ENCODE data around the gene COL10A1.
"Not testable (repeated sequence)": the region's sequence is repeated elsewhere in the genome, so short reads cannot be mapped to it uniquely, and the experiment has no call there.

Gene COL10A1

DNA sequence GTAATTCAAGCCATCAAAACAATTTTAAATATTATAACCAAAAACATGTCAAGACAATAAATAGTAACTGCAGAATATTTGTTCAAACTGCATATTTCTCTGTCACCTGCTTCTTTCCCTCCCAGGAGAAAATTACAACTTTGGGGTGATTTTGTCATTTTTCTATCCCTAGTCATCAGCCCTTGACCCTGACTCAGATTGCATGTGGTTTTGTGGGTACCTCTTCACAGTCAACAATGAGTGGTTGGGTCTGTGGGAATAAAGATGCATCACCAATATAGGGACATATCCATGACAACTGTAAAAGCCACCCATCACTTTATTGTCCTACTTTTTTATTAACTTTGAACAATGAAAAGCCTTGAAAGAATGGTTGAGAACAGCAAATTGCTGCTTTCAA lies 7.3 kb downstream of the COL10A1 start:
- peak; percentile 7 for DNase-seq

GRCh38 chr6:116115781-116116180 lies 10.2 kb downstream of the COL10A1 start:
- no peak for DNase-seq

DNA sequence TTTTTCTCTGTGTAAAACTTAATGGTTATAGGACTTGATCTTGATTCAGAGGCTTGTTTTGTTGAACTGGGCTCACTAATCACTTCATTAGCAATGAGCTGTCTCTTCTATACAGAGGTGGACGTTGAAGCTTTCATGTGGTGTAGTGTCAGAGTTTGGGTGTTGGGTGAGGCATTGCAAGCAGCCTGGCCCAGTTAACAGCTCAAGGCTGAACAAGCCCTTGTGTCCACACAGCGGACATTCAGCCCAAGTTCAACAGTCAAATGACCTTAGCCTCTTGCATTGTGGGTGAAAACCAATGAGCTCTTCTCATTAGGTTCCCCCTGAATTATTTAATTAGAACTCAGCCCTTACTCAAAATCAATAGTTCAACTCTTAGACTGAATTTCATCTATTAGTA lies 12.5 kb downstream of the COL10A1 start:
- DNase-seq, result no peak

- DNase-seq, result no peak
These were observed 14.1 kb downstream of the COL10A1 start for GRCh38 chr6:116111552-116112528.

DNA sequence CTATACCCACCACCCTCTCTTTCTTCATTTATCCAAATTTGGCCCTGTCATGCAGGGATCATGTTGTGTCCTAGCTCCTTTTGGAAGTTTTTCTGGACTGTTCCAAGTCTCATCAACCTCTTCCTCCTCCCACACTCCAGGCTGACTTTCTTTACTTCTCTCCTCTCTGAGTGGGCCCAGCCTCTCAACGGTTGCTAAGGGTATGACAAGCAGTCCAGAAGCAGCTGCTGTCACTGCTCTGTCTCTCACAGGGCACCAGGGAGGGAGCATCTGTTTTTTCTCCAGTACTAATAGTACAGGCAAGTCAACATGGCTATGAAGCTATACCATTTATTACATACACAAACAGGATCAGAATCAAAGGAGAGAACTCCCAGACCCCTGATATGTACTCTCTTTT lies 17.1 kb downstream of the COL10A1 start:
- no peak for DNase-seq

DNA sequence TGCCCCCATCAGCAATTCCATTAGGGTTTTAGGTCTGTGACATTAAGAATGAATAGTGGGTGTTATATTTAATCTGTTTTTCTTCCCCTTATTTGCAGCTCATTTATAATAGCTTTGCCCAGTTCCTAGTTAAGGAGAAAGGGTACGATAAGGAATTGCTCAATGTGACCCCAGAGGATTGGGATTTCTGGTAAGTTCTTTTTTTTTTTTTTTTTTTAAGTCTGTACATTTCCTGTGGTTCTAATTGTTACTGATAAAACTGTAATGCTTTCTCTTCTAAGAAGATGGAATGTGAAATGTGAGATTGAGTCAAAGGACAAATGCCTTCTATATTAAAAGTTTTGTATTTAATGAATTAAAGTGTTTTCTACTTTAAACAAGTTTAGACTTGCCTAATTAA lies 19.8 kb downstream of the COL10A1 start:
- no peak for DNase-seq

- DNase-seq, result no peak
These were observed 20.7 kb downstream of the COL10A1 start for GRCh38 chr6:116105247-116105646.

DNA sequence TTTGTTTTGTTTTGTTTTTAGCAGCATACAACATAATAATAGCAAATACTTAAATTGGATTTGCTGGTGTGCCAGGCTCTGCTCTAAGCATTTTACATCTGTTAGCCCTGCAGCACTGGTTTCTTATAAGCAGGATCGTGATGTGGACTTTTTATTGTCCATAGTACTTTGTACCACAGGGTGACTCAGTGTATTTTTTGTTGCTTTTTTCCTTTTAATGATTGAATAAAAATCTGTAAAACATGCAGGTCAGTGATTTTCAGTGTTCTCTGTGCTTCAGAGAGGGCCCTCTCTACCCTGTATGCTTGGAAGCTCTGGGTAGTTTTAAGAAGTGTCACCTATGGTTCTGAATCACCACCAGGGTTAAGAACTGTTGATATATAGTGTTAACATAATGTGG lies 21.3 kb downstream of the COL10A1 start:
- DNase-seq, result no peak

DNA sequence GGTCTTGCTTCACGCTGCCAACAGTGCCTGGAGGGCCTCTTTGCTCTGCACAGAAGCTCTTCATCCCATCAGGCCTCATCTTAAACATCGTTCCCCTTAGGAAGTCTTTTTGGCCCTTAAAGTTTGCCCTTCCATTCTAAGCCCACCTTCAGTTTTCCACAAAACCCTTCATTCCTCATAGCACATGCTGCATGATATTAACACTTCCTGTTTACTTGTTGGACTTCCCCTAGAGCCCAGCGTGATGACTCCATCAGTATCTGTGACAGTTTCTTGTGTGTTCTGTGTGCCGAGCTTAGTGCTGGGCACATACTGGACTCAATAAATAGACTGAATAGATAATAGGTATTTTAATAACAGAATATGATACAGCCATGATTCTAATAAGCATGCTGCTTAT lies 23.1 kb downstream of the COL10A1 start:
- no peak for DNase-seq

DNA sequence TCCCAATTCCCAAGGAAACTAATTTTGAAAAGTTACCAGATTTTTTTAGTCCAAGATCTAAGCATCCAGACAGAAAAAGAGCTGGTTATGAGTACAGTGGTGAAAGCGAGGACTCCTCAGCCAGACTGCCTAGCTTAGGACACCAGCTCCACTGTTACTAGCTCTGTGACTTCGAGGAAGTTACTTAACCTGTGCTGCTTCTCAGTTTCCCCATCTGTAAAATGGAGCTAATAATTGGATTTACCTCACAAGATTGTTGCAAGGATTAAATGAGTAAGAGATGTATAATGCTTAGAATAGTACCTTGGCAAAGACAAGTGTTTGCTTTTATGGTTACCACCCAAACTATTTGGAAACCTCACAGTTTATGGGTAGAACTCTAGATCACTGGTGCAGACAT lies 24.1 kb downstream of the COL10A1 start:
- DNase-seq, result no peak

- DNase-seq, result no peak
These were observed 24.6 kb downstream of the COL10A1 start for GRCh38 chr6:116101302-116101718.

DNA sequence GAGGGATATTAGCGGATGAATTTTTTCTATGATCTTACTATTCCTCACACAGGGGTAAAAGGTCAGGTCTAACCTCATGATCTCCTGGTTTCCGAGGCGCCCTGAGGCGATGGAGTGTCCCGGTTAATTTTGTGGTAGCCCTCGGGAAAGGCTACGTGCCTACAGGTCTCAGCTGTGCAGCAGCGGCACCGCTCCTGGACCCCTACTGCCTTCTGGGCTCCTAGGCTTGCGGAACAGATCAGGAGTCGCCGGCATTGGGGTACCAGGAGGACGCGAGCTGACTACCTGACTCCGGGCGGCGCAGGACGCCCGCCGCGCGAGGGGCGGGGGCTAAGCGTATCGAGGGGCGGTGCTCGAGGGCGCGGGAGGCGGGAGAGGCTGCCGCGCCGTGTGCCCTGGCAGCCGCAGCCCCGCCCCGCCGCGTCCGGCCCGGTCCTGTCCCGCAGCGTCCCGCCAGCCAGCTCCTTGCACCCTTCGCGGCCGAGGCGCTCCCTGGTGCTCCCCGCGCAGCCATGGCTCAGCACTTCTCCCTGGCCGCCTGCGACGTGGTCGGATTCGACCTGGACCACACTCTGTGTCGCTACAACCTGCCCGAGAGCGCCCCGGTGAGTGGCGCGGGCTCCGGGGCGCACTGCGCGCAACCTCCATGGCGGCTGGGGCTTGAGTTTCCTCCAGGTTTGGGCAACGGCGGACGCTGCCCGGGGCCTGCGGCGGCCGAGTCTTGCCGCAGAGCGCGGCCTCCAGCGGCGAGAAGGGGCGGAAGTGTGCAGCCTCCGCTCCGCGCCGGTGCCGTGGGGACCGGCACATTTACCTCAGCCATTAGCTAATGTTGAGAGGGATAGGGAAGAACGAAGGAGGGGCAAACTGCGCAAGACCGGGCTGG lies 25.3 kb downstream of the COL10A1 start, which contains the start of gene NT5DC1:
Gene NT5DC1, plus strand, starts transcription at position 435 of the 883 bp plus-strand sequence. Its CDS starts 78 bp downstream, at position 513.
- peak; percentile 78 for DNase-seq

- no peak for DNase-seq
These were observed 26.9 kb downstream of the COL10A1 start for GRCh38 chr6:116099036-116099435.

DNA sequence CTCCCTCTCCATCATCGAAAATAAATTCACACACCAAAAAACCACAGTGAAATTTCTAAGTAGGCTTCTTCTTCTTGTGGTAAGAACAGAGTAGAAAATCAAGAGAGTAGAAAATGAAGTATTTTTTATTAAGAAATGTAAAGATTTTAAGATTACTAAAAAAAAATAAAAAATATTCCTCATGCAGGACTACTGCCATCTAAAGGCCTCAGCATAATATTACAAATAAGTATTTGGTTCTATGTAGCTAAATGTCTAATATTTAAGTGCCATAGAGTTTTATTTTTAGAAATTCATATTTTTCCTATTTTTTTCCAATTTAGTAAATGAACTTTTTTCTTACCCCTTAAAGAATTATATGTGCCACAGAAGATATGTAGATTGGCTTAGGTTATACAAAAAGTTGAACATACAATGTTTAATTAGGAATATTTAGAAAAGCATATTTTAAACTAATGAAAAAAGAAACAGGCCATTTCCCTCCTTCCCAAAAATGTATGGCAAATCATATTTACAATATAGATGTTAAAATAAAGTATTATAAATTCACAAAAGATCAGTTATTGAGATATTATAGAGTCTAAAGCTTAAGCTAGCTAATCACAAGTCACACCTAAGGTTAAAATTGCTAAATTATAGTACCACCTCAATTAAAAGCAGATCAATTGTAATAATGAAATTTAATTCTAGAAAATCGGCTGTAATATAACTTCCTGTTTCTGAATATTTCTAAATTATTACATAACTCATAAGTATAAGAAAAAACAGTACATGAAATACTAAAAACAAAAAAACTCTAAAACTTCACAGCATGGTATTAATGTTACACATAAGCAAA lies 28.7 kb downstream of the COL10A1 start:
- DNase-seq, result no peak

DNA sequence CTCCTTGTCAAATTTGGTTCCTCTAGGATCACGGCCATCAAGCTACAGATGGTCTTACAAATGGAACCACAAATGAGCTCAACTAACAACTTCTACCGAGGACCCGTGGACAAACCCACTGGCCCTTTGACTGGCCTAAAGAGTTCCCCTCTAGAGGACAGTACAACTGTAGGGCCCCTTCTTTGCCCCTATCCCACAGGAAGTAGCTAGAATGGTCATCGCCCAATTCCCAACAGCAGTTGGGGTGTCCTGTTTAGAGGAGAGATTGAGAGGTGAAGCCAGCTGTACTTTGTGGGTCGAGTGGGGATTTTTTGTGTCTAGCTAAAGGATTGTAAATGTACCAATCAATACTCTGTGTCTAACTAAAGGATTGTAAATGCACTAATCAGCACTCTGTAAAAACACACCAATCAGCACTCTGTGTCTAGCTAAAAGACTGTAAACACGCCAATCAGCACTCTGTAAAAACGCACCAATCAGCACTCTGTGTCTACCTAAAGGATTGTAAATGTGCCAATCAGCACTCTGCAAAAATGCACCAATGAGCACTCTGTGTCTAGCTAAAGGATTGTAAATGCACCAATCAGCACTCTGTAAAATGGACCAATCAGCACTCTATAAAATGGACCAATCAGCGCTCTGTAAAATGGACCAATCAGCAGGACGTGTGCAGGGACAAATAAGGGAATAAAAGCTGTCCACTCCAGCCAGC lies 29.7 kb downstream of the COL10A1 start:
- DNase-seq, result not testable (repeated sequence)

GRCh38 chr6:116094041-116094440 lies 31.9 kb downstream of the COL10A1 start:
- no peak for DNase-seq

DNA sequence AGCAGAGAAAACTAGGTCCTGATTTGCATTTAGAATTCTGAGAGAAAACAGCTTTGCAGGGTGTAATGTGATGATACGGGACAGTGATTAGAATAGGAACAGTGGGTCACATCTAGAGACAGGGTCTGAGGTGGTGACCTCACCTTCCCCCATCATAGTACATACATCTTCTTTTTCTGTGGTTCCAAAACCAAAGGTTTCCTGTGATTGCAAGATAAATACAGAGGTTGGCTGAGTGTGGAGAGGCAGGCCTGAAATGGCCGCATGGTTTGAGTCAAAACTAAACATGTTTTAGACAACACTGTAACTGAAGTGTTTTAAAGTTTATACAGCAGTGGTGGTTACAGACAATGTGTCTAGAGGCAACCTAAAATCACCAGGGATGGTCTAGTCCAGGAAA lies 35.7 kb downstream of the COL10A1 start:
- no peak for DNase-seq

- no peak for DNase-seq
These were observed 37.0 kb downstream of the COL10A1 start for GRCh38 chr6:116088946-116089345.

DNA sequence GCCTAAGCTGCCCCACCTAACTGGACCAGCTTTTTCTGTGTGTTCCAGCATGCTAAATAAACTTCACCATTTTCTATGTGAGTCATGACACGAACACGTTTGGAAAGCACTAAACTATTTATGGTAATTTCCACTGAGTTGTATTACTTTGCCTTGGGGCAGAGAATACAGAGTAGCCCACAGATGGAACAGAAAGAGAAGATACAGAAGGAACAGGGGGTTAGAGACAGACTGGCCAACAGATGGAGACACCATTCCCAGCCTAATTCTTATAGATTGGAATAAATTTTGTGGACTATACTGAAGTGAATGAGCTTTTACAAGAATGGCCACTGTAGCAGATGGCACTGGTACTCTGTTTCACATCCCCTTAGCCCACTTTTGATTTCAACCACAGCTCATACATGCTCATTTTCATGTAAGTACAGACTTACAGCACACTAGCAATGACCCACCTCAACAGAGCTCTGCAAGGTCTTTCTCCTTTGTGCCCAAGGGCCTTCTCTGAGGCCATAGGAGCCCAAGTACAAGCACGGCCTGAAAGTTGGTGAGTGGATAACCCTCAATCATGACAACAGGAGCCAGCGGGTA lies 38.4 kb downstream of the COL10A1 start:
- no peak for DNase-seq

GRCh38 chr6:116084284-116084683 lies 41.6 kb downstream of the COL10A1 start:
- DNase-seq, result no peak

- DNase-seq, result no peak
These were observed 42.9 kb downstream of the COL10A1 start for GRCh38 chr6:116083052-116083451.

- DNase-seq, result no peak
These were observed 47.0 kb downstream of the COL10A1 start for GRCh38 chr6:116078945-116079344.

Measured in NK-92 treated with Interleukin-12 subunit alpha and Interleukin-12 subunit beta, amount 100 ng/mL, for 24 hours (cell line).